Neural crest cell (in vitro differentiated cells): Measurements from ENCODE around the gene A4GALT. TPM values are rescaled to one million over a fixed set of nuclear protein-coding genes. Genes with fewer than 3 reads are reported as not detected.

Experiments used
- DNase-seq: peaks from one replicate; pipeline ENCODE4 v3.0.0; 2021; ENCODE audit warnings: low read depth, mixed read lengths, low spot score
- H3K27ac Mint-ChIP-seq: one replicate; pipeline ENCODE4 v1.8.0; 2021; ENCODE audit warnings: mild to moderate bottlenecking, mixed read lengths; ENCODE audit not compliant: unreplicated experiment
- H3K27me3 Mint-ChIP-seq: 2 replicates; pipeline ENCODE4 v1.8.0; 2021; ENCODE audit warnings: low read depth, mild to moderate bottlenecking, mixed read lengths
- H3K36me3 Mint-ChIP-seq: 2 replicates; pipeline ENCODE4 v1.8.0; 2021; ENCODE audit warnings: low read depth, mild to moderate bottlenecking, mixed read lengths
- H3K4me1 Mint-ChIP-seq: 2 replicates; pipeline ENCODE4 v1.8.0; 2021; ENCODE audit warnings: mixed read lengths
- H3K4me3 Mint-ChIP-seq: one replicate; pipeline ENCODE4 v1.8.0; 2021; ENCODE audit warnings: mild to moderate bottlenecking, mixed read lengths
- H3K9me3 Mint-ChIP-seq: 2 replicates; pipeline ENCODE4 v1.8.0; 2021; ENCODE audit warnings: mixed read lengths
- total RNA-seq: library from RNA; stranded (reverse); gene quantifications from 2 replicates; pipeline ENCODE4 v1.2.1, GENCODE V29; 2021
- TF ChIP-seq, protein P1 (sequence below): fragments of 200-600 bp; sonication (generic); conservative IDR thresholded peaks from 2 replicates; pipeline ENCODE4 v1.5.0; 2021; ENCODE audit warnings: antibody characterized with exemption, mild to moderate bottlenecking

A4GALT gene
- total RNA-seq, 1 donor from 2014 or later: 0.35 TPM

- Mint-ChIP-seq H3K4me3 (peak overlapping the region; percentile 77), H3K9me3 (no peaks in the 10 kb centered on the region), H3K36me3 (peaks cover 2% of the 10 kb centered on the region), H3K27ac (no peak overlapping the region), H3K4me1 (peaks cover 27% of the 10 kb centered on the region), H3K27me3 (no peaks in the 10 kb centered on the region)
- no peak for DNase-seq
- TF ChIP-seq, protein P1, sequence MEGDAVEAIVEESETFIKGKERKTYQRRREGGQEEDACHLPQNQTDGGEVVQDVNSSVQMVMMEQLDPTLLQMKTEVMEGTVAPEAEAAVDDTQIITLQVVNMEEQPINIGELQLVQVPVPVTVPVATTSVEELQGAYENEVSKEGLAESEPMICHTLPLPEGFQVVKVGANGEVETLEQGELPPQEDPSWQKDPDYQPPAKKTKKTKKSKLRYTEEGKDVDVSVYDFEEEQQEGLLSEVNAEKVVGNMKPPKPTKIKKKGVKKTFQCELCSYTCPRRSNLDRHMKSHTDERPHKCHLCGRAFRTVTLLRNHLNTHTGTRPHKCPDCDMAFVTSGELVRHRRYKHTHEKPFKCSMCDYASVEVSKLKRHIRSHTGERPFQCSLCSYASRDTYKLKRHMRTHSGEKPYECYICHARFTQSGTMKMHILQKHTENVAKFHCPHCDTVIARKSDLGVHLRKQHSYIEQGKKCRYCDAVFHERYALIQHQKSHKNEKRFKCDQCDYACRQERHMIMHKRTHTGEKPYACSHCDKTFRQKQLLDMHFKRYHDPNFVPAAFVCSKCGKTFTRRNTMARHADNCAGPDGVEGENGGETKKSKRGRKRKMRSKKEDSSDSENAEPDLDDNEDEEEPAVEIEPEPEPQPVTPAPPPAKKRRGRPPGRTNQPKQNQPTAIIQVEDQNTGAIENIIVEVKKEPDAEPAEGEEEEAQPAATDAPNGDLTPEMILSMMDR: no peak
These were observed 74.6 kb downstream of the A4GALT start for GRCh38 chr22:42645938-42646568.

DNA sequence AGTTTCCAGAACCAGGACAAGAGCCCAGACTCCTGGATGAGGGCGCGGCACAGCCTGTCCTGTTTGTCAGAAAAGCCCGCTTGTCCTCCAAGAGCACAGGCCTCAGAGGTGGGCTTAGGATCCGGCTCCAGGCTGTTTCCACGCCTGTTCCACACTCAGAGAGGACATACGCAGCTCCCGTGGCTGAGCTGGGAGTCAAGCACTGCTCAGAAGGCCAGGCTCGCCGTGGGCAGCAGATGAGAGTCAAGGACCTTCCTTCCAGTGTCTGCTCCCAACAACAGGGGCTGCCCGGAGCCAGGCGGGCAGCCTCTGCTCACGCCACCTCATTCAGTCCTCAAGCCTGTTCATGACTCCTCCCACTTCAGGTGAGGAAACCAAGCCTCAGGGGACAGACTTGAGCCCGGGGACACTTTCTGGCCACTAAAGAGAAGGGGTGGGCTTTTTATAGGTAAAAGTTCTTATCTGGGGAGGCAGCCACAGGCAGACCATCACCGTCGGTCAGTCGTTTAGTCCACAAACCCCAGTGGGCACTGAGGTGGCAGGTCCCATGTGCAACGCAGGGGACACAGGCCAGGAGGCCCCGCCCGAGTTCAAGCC, 75.2 kb downstream of the A4GALT start:
- DNase-seq: no peak
- Mint-ChIP-seq H3K4me1 (peaks cover 27% of the 10 kb centered on the region), H3K4me3 (peak overlapping the region; percentile 77), H3K9me3 (no peaks in the 10 kb centered on the region), H3K27ac (peak overlapping the region; percentile 67), H3K27me3 (no peaks in the 10 kb centered on the region), H3K36me3 (peaks cover 2% of the 10 kb centered on the region)
- TF ChIP-seq, protein P1: no peak

GRCh38 chr22:42644422-42645340, 76.0 kb downstream of the A4GALT start:
- Mint-ChIP-seq H3K4me3 (peak overlapping the region; percentile 77), H3K4me1 (peaks cover 27% of the 10 kb centered on the region), H3K27ac (peak overlapping the region; percentile 67), H3K36me3 (peaks cover 2% of the 10 kb centered on the region), H3K9me3 (no peaks in the 10 kb centered on the region), H3K27me3 (no peaks in the 10 kb centered on the region)
- TF ChIP-seq, protein P1: no peak
- DNase-seq: no peak

GRCh38 chr22:42643634-42644421, 76.8 kb downstream of the A4GALT start:
- TF ChIP-seq, protein P1: no peak
- Mint-ChIP-seq H3K27me3 (no peaks in the 10 kb centered on the region), H3K9me3 (no peaks in the 10 kb centered on the region), H3K4me1 (peaks cover 26% of the 10 kb centered on the region), H3K27ac (no peak overlapping the region), H3K36me3 (peaks cover 2% of the 10 kb centered on the region), H3K4me3 (no peak overlapping the region)
- no peak for DNase-seq
